H1 (cell line): ENCODE data around the gene RPS6KL1. TPM values are rescaled to one million over a fixed set of nuclear protein-coding genes. Genes with fewer than 3 reads are reported as not detected.

Experiments used
- CTCF ChIA-PET: fragments of 300-600 bp; sonication (Branson Sonifier 250); formaldehyde crosslinking; loops from one replicate; lab custom pipeline; 2021; ENCODE audit not compliant: partially characterized antibody; lab: Charles Lee
- POLR2A ChIA-PET: fragments of 300-600 bp; sonication (Branson Sonifier 250); formaldehyde crosslinking; loops from one replicate; lab custom pipeline; 2021; ENCODE audit warnings: inconsistent platforms; ENCODE audit not compliant: partially characterized antibody; lab: Charles Lee
- DNase-seq, 2 experiments: peaks; one replicate each; pipeline versions ENCODE4 v3.0.0 to v3.0.0-alpha.2; 2010 to 2022; ENCODE audit warnings: low spot score in 2 of 2, low read depth in 1 of 2, mixed read lengths in 1 of 2
- FAIRE-seq: peaks from 2 replicates; lab custom pipeline; 2011; peaks lifted over from hg19 to GRCh38; lab: Jason Lieb, UNC
- H2AFZ ChIP-seq: 2 replicates; pipeline ENCODE4 v1.8.1; 2012; ENCODE audit warnings: low read length, inconsistent platforms
- H2AK5ac ChIP-seq: 2 replicates; pipeline ENCODE4 v1.6.1; 2013; ENCODE audit warnings: low read depth, low read length
- H2BK120ac ChIP-seq: replicated peaks from 2 replicates; pipeline ENCODE3; 2013; ENCODE audit warnings: low read depth, low read length, inconsistent platforms
- H2BK12ac ChIP-seq: 2 replicates; pipeline ENCODE4 v1.6.1; 2013; ENCODE audit warnings: low read depth, low read length
- H2BK15ac ChIP-seq: 2 replicates; pipeline ENCODE4 v1.6.1; 2013; ENCODE audit warnings: low read length
- H2BK20ac ChIP-seq: 2 replicates; pipeline ENCODE4 v1.6.1; 2013; ENCODE audit warnings: low read length
- H2BK5ac ChIP-seq: 2 replicates; pipeline ENCODE4 v1.6.1; 2013; ENCODE audit warnings: low read depth, low read length
- H3K14ac ChIP-seq: 2 replicates; pipeline ENCODE4 v1.6.1; 2013; ENCODE audit warnings: inconsistent platforms; ENCODE audit not compliant: insufficient read length
- H3K18ac ChIP-seq: 2 replicates; pipeline ENCODE4 v1.6.1; 2013; ENCODE audit warnings: low read length; ENCODE audit errors: extremely low read depth
- H3K23ac ChIP-seq: 2 replicates; pipeline ENCODE4 v1.6.1; 2013; ENCODE audit warnings: inconsistent platforms; ENCODE audit not compliant: insufficient read length
- H3K23me2 ChIP-seq: 2 replicates; pipeline ENCODE4 v1.6.1; 2013; ENCODE audit warnings: low read depth, low read length
- H3K27ac ChIP-seq: 2 replicates; pipeline ENCODE4 v1.6.1; 2011; ENCODE audit warnings: low read depth, low read length, inconsistent platforms
- H3K27me3 ChIP-seq, 4 experiments: replicated peaks in 1 of 4; 1 replicate in 1 of 4; 2 replicates in 3 of 4; pipeline versions ENCODE4 v1.6.1 to v1.8.1; 2011 to 2013; ENCODE audit warnings: low read length in 3 of 4, mild to moderate bottlenecking in 3 of 4, inconsistent platforms in 2 of 4, mixed read lengths in 2 of 4, moderate library complexity in 1 of 4; ENCODE audit not compliant: control insufficient read depth in 3 of 4, insufficient read depth in 3 of 4; ENCODE audit errors: extremely low read depth in 1 of 4
- H3K36me3 ChIP-seq, 4 experiments: 2 replicates each; pipeline versions ENCODE4 v1.6.1 to v1.8.1; 2011 to 2013; ENCODE audit warnings: mild to moderate bottlenecking in 4 of 4, low read length in 3 of 4, moderate library complexity in 2 of 4, control low read depth in 1 of 4, inconsistent platforms in 1 of 4; ENCODE audit not compliant: insufficient read depth in 4 of 4, control insufficient read depth in 2 of 4
- H3K4ac ChIP-seq: replicated peaks from 2 replicates; pipeline ENCODE3; 2013; ENCODE audit warnings: low read length, low read depth, mixed read lengths, inconsistent platforms; ENCODE audit not compliant: insufficient read length
- H3K4me1 ChIP-seq, 4 experiments: replicated peaks in 1 of 4; 1 replicate in 1 of 4; 2 replicates in 3 of 4; pipeline versions ENCODE4 v1.6.1 to v1.8.1; 2011 to 2013; ENCODE audit warnings: low read length in 3 of 4, inconsistent platforms in 2 of 4, mixed read lengths in 1 of 4; ENCODE audit not compliant: insufficient read depth in 4 of 4, control insufficient read depth in 3 of 4
- H3K4me2 ChIP-seq, 2 experiments: 2 replicates each; pipeline versions ENCODE4 v1.6.1 to v1.8.1; 2011 to 2013; ENCODE audit warnings: low read depth in 2 of 2, low read length in 2 of 2, control low read depth in 1 of 2, inconsistent platforms in 1 of 2, mild to moderate bottlenecking in 1 of 2; ENCODE audit not compliant: insufficient read depth in 1 of 2
- H3K4me3 ChIP-seq, 4 experiments: fragments of 200-600, 300-600 bp in 1 of 4; sonication (generic), shearing (Covaris generic), sonication (Bioruptor Twin) in 1 of 4; 2 replicates each; pipeline versions ENCODE4 v1.5.1 to v1.8.1; 2011 to 2016; ENCODE audit warnings: low read length in 4 of 4, low read depth in 3 of 4, control low read depth in 2 of 4, inconsistent platforms in 2 of 4, mild to moderate bottlenecking in 2 of 4, mixed read lengths in 1 of 4, moderate library complexity in 1 of 4; ENCODE audit not compliant: insufficient read depth in 2 of 4; ENCODE audit errors: extremely low read depth in 1 of 4
- H3K56ac ChIP-seq: replicated peaks from 2 replicates; pipeline ENCODE3; 2013; ENCODE audit warnings: low read depth, mild to moderate bottlenecking, mixed read lengths, low read length, inconsistent platforms; ENCODE audit not compliant: insufficient read length
- H3K79me1 ChIP-seq: 2 replicates; pipeline ENCODE4 v1.6.1; 2013; ENCODE audit warnings: low read depth, low read length, control low read depth
- H3K79me2 ChIP-seq, 2 experiments: 2 replicates each; pipeline versions ENCODE4 v1.6.1 to v1.8.1; 2012 to 2013; ENCODE audit warnings: low read length in 2 of 2, mild to moderate bottlenecking in 2 of 2, inconsistent platforms in 1 of 2; ENCODE audit not compliant: insufficient read depth in 2 of 2, control insufficient read depth in 1 of 2
- H3K9ac ChIP-seq, 4 experiments: replicated peaks in 1 of 4; 1 replicate in 1 of 4; 2 replicates in 3 of 4; pipeline versions ENCODE4 v1.6.1 to v1.8.1; 2011 to 2013; ENCODE audit warnings: low read depth in 3 of 4, low read length in 3 of 4, control low read depth in 2 of 4, mild to moderate bottlenecking in 2 of 4, moderate library complexity in 2 of 4, inconsistent platforms in 1 of 4; ENCODE audit errors: extremely low read depth in 1 of 4
- H3K9me3 ChIP-seq, 2 experiments: 2 replicates each; pipeline versions ENCODE4 v1.6.1 to v1.8.1; 2012 to 2013; ENCODE audit warnings: mild to moderate bottlenecking in 2 of 2, moderate library complexity in 2 of 2, control low read depth in 1 of 2, inconsistent platforms in 1 of 2, low read depth in 1 of 2, low read length in 1 of 2, mixed read lengths in 1 of 2; ENCODE audit not compliant: insufficient read depth in 2 of 2
- H4K20me1 ChIP-seq, 2 experiments: replicated peaks in 1 of 2; 2 replicates each; pipeline versions ENCODE3 to v1.8.1; 2011 to 2013; ENCODE audit warnings: inconsistent platforms in 2 of 2, low read length in 2 of 2, mild to moderate bottlenecking in 1 of 2; ENCODE audit not compliant: insufficient read depth in 2 of 2, control insufficient read depth in 1 of 2
- H4K5ac ChIP-seq: 2 replicates; pipeline ENCODE4 v1.6.1; 2013; ENCODE audit warnings: low read length, low read depth, mixed read lengths, inconsistent platforms; ENCODE audit not compliant: insufficient read length
- H4K8ac ChIP-seq: 2 replicates; pipeline ENCODE4 v1.8.0; 2013; ENCODE audit warnings: mild to moderate bottlenecking, moderate library complexity, low read length, inconsistent platforms; ENCODE audit not compliant: insufficient read depth; ENCODE audit errors: extremely low read depth
- H4K91ac ChIP-seq: replicated peaks from 2 replicates; pipeline ENCODE3; 2013; ENCODE audit warnings: low read length, mixed read lengths, inconsistent platforms; ENCODE audit not compliant: insufficient read length
- BRCA1 ChIP-seq: IDR thresholded peaks from 2 replicates; pipeline ENCODE4 v1.6.1; 2012; ENCODE audit warnings: low read depth, low read length, improper control_type of control experiment
- CBX5 ChIP-seq: fragments of 300-800, 300-1000 bp; sonication (generic); IDR thresholded peaks from 2 replicates; pipeline ENCODE4 v1.7.1; 2016; ENCODE audit warnings: antibody characterized with exemption, low read length, low read depth
- CREB1 ChIP-seq: IDR thresholded peaks from 2 replicates; pipeline ENCODE4 v1.6.1; 2012; ENCODE audit warnings: inconsistent platforms
- HDAC6 ChIP-seq: IDR thresholded peaks from one replicate; pipeline ENCODE4 v1.7.1; 2012; ENCODE audit warnings: low read depth, mild to moderate bottlenecking, inconsistent platforms, low read length, moderate library complexity
- RBBP5 ChIP-seq: IDR thresholded peaks from 2 replicates; pipeline ENCODE4 v1.7.1; 2012; ENCODE audit warnings: low read depth, mild to moderate bottlenecking, inconsistent platforms, low read length, moderate library complexity, borderline replicate concordance
- SIX5 ChIP-seq: IDR thresholded peaks from 2 replicates; pipeline ENCODE4 v1.6.1; 2011; ENCODE audit warnings: mild to moderate bottlenecking, low read depth, low read length
- SP2 ChIP-seq: IDR thresholded peaks from 2 replicates; pipeline ENCODE4 v1.6.1; 2012; ENCODE audit warnings: mild to moderate bottlenecking, low read length, inconsistent platforms
- WGBS, 2 experiments: shearing (Covaris generic) in 1 of 2; methylation state at CpG; one replicate each; pipeline versions ENCODE4 v1.1.6 to v1.1.7; 2013 to 2015; ENCODE audit warnings: low lambda C conversion rate in 2 of 2, mixed read lengths in 2 of 2, inconsistent platforms in 1 of 2, low coverage in 1 of 2, missing lambda C conversion rate in 1 of 2; ENCODE audit not compliant: insufficient replicate concordance in 2 of 2, insufficient coverage in 1 of 2, insufficient read length in 1 of 2; ENCODE audit errors: extremely low coverage in 1 of 2, missing lambda C conversion rate in 1 of 2; 5-methylcytosine and 5-hydroxymethylcytosine counted together
- polyA plus RNA-seq, 7 experiments: library from polyadenylated mRNA; depleted of rRNA in 3 of 7; stranded (reverse) in 5 of 7; unstranded in 2 of 7; fragments of >200 nt in 5 of 7; fragments of 200-250 nt in 2 of 7; gene quantifications; 1 replicate in 5 of 7; 2 replicates in 1 of 7; 4 replicates in 1 of 7; pipeline versions ENCODE4 v1.2.1 to v1.2.3, GENCODE V29; 2011 to 2013; ENCODE audit warnings: missing spikeins in 2 of 7, mixed read lengths in 2 of 7
- total RNA-seq: library from RNA; stranded (reverse); fragmentation: NEBNext Ultra II Directional; extraction: Animal tissue kit (Norgen Biotek cat#: 25700); gene quantifications from 2 replicates; pipeline ENCODE4 v1.2.1, GENCODE V29; 2021
- TF ChIP-seq, protein P1 (sequence below): IDR thresholded peaks from 2 replicates; pipeline ENCODE4 v1.6.1; 2012; ENCODE audit warnings: inconsistent platforms

Gene RPS6KL1
- total and polyA plus RNA-seq, 2 of the 8 experiments (the other 6 are each of a cell fraction or from before 2014, with no cell fraction given): 9.8 to 13.8 TPM

DNA sequence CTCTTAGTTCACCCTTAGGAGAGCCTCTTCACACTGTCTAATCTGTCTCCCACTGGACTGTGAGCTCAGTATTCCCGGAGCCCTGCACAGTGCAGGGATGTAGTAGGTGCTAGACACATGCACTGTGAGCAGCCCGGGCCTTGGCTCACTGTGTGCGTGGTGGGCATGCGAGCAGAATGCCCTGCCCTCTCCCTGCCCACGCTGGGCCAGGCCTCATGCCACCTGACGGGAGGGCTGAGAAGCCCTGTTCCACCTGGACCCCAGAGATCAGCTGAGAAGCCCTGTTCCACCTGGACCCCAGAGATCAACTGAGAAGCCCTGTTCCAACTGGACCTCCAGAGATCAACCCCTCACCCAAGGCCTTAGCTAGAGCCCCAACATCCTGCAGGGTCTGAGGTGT lies 10.9 kb downstream of the RPS6KL1 start:
- DNase-seq: no peak
- POLR2A ChIA-PET: interaction anchor here (0.6 to 3.0 kb wide), 5 partner anchors 8 to 180 kb away, joined by 3 to 8 read pairs (median 3); no protein-coding TSS in a partner anchor

More for the DNA sequence above, 10.9 kb downstream of the RPS6KL1 start:
- Histone ChIP-seq H2AK5ac (no peak overlapping the region), H3K4me1 (no peaks in the 10 kb centered on the region; a peak in 1 of 7 replicates), H2BK5ac (no peak overlapping the region), H3K4me3 (no peak overlapping the region), H3K23ac (no peak overlapping the region), H3K4me2 (no peak overlapping the region), H3K9ac (no peak overlapping the region), H3K27me3 (no peaks in the 10 kb centered on the region), H3K14ac (no peak overlapping the region), H2AFZ (no peak overlapping the region), H4K20me1 (peaks cover 0 to 3% of the 10 kb centered on the region in 2 experiments), H3K9me3 (no peaks in the 10 kb centered on the region), H3K4ac (no peak overlapping the region), H4K91ac (no peak overlapping the region), H3K27ac (no peak overlapping the region), H2BK12ac (no peak overlapping the region), H3K18ac (no peak overlapping the region; the same call in 1 of the 2 replicates), H3K79me2 (no peaks in the 10 kb centered on the region), H2BK15ac (no peak overlapping the region), H4K8ac (no peak overlapping the region; the same call in 1 of the 2 replicates), H2BK20ac (no peak overlapping the region), H3K36me3 (no peaks in the 10 kb centered on the region), H4K5ac (no peak overlapping the region), H3K79me1 (no peaks in the 10 kb centered on the region), H2BK120ac (no peak overlapping the region), H3K23me2 (no peaks in the 10 kb centered on the region), H3K56ac (no peak overlapping the region)
- no peak for FAIRE-seq
- no peak for TF ChIP-seq BRCA1
- no peak for TF ChIP-seq SIX5
- TF ChIP-seq, protein P1, sequence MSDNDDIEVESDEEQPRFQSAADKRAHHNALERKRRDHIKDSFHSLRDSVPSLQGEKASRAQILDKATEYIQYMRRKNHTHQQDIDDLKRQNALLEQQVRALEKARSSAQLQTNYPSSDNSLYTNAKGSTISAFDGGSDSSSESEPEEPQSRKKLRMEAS: no peak
- no peak for TF ChIP-seq HDAC6
- no peak for TF ChIP-seq CBX5
- no peak for TF ChIP-seq CREB1
- no peak for TF ChIP-seq RBBP5
- no peak for TF ChIP-seq SP2
- CTCF ChIA-PET: interaction anchor here (0.6 to 24.8 kb wide), 10 partner anchors 10 to 390 kb away, joined by 4 to 509 read pairs (median 8); partner anchors contain the start of gene RPS6KL1
- WGBS, 2 experiments: 98% methylated on average over 6 of the region's 6 CpGs; no CpG with 5 or more reads in 1 of the 2 experiments
